HepG2 (cell line): ENCODE results near the gene TBC1D5. TPM values are rescaled to one million over a fixed set of nuclear protein-coding genes. Genes with fewer than 3 reads are reported as not detected.
A peak's percentile ranks its signal among the peaks of the same experiment; 100 is the strongest.

ENCODE experiments used
- ATAC-seq: fragments of 200-7000 bp; cut with Tn5 transposase; 3 replicates; pipeline ENCODE4 v1.9.1; 2020; ENCODE audit warnings: mild to moderate bottlenecking, moderate library complexity
- BruUV-seq: library from RNA; stranded (reverse); fragments of 400-500 nt; replicated peaks from 2 replicates; lab custom pipeline; 2021; lab: Mats Ljungman, UMichigan
- CTCF ChIA-PET: fragments of 300-600 bp; formaldehyde crosslinking; extraction: SDS; loops from one replicate; lab custom pipeline; 2021; ENCODE audit warnings: low total read pairs, inconsistent platforms, low intra/inter-chr PET ratio; lab: Yijun Ruan, JAX
- POLR2A ChIA-PET: fragments of 350-600 bp; sonication (Branson Sonifier 250); formaldehyde crosslinking; loops from one replicate; lab custom pipeline; 2020; ENCODE audit warnings: antibody characterized with exemption, inconsistent platforms; lab: Yijun Ruan, JAX
- DNase-seq: peaks from one replicate; pipeline ENCODE4 v3.0.0-alpha.2; 2015; ENCODE audit warnings: low spot score
- FAIRE-seq: peaks from 3 replicates; lab custom pipeline; 2011; peaks lifted over from hg19 to GRCh38; lab: Jason Lieb, UNC
- H2AFZ ChIP-seq: one replicate; pipeline ENCODE4 v1.6.1; 2011; ENCODE audit warnings: low read length, inconsistent platforms
- H3K27ac ChIP-seq: fragments of 300-600 bp; 3 replicates; pipeline ENCODE4 v1.8.0; 2011; ENCODE audit warnings: mixed run types, mild to moderate bottlenecking, mixed read lengths, low read length, inconsistent platforms; ENCODE audit not compliant: insufficient read depth; ENCODE audit errors: extremely low read length
- H3K27me3 ChIP-seq, 2 experiments: fragments of 200-600 bp in 1 of 2; 2 replicates in 1 of 2; 3 replicates in 1 of 2; pipeline versions ENCODE4 v1.6.0 to v1.8.0; 2011; ENCODE audit warnings: low read length in 2 of 2, mild to moderate bottlenecking in 2 of 2, moderate library complexity in 2 of 2, inconsistent platforms in 1 of 2; ENCODE audit not compliant: insufficient read depth in 2 of 2, control insufficient read depth in 1 of 2
- H3K36me3 ChIP-seq, 2 experiments: fragments of 200-600 bp in 1 of 2; replicated peaks in 1 of 2; 2 replicates in 1 of 2; 3 replicates in 1 of 2; pipeline versions ENCODE4 v1.5.1 to v1.8.0; 2011; ENCODE audit warnings: low read length in 2 of 2, inconsistent platforms in 1 of 2; ENCODE audit not compliant: insufficient read depth in 2 of 2, control insufficient read depth in 1 of 2
- H3K4me1 ChIP-seq: 2 replicates; pipeline ENCODE4 v1.5.1; 2012; ENCODE audit warnings: low read length, inconsistent platforms; ENCODE audit not compliant: insufficient read depth
- H3K4me2 ChIP-seq: 2 replicates; pipeline ENCODE4 v1.6.0; 2011; ENCODE audit warnings: low read depth, low read length, inconsistent platforms
- H3K4me3 ChIP-seq, 3 experiments: fragments of 200-600 bp in 1 of 3; sonication (generic), shearing (Covaris generic) in 1 of 3; replicated peaks in 1 of 3; 2 replicates each; pipeline ENCODE4 v1.5.1; 2011 to 2016; ENCODE audit warnings: low read length in 3 of 3, inconsistent platforms in 2 of 3, low read depth in 2 of 3, mild to moderate bottlenecking in 2 of 3, control low read depth in 1 of 3, mixed read lengths in 1 of 3; ENCODE audit not compliant: insufficient read depth in 1 of 3
- H3K79me2 ChIP-seq: one replicate; pipeline ENCODE4 v1.6.1; 2011; ENCODE audit warnings: low read length, inconsistent platforms; ENCODE audit not compliant: insufficient read depth
- H3K9ac ChIP-seq: 2 replicates; pipeline ENCODE4 v1.6.0; 2011; ENCODE audit warnings: mild to moderate bottlenecking, low read depth, low read length, inconsistent platforms; ENCODE audit not compliant: insufficient read depth
- H3K9me3 ChIP-seq: 2 replicates; pipeline ENCODE4 v1.5.1; 2012; ENCODE audit warnings: mild to moderate bottlenecking, low read length
- H4K20me1 ChIP-seq: 2 replicates; pipeline ENCODE4 v1.6.0; 2011; ENCODE audit warnings: inconsistent platforms, mild to moderate bottlenecking, low read length, moderate library complexity; ENCODE audit not compliant: insufficient read depth
- ARID2 ChIP-seq: sonication (generic); formaldehyde crosslinking; IDR thresholded peaks from 2 replicates; pipeline ENCODE4 v1.8.1; 2022; ENCODE audit warnings: mild to moderate bottlenecking, missing genetic modification reagents, borderline replicate concordance
- CBX2 ChIP-seq, 2 experiments: fragments of 200-600 bp in 1 of 2; sonication (generic); formaldehyde crosslinking in 1 of 2; IDR thresholded peaks; 2 replicates each; pipeline versions ENCODE4 v1.7.0 to v1.8.1; 2018 to 2022; ENCODE audit warnings: low read depth in 2 of 2, low read length in 1 of 2, mild to moderate bottlenecking in 1 of 2, missing genetic modification reagents in 1 of 2
- CEBPB ChIP-seq: IDR thresholded peaks from 2 replicates; pipeline ENCODE4 v1.6.1; 2011; ENCODE audit warnings: low read depth, low read length, improper control_type of control experiment, borderline replicate concordance
- EP300 ChIP-seq, 3 experiments: sonication (generic) in 1 of 3; formaldehyde crosslinking in 1 of 3; IDR thresholded peaks; 2 replicates each; pipeline versions ENCODE4 v1.5.1 to v1.6.1; 2011 to 2020; ENCODE audit warnings: low read depth in 2 of 3, low read length in 2 of 3, borderline replicate concordance in 1 of 3, improper control_type of control experiment in 1 of 3, mild to moderate bottlenecking in 1 of 3, missing genetic modification reagents in 1 of 3, moderate library complexity in 1 of 3
- FOXA1 ChIP-seq, 2 experiments: fragments of 450-650 bp in 1 of 2; sonication (generic) in 1 of 2; formaldehyde crosslinking in 1 of 2; IDR thresholded peaks; 2 replicates each; pipeline versions ENCODE4 v1.4.0 to v1.6.1; 2016 to 2020; ENCODE audit warnings: missing genetic modification reagents in 1 of 2
- FOXP1 ChIP-seq, 2 experiments: fragments of 450-650 bp in 1 of 2; IDR thresholded peaks; 2 replicates each; pipeline ENCODE4 v1.6.1; 2017 to 2018; ENCODE audit warnings: antibody characterized with exemption in 1 of 2
- GLMP ChIP-seq: sonication (generic); formaldehyde crosslinking; IDR thresholded peaks from 2 replicates; pipeline ENCODE4 v1.9.0; 2021; ENCODE audit warnings: missing genetic modification reagents, mild to moderate bottlenecking, borderline replicate concordance
- IRF2 ChIP-seq: IDR thresholded peaks from 2 replicates; pipeline ENCODE4 v1.6.1; 2018; ENCODE audit warnings: missing genetic modification reagents, missing compliant biosample characterization
- KDM2A ChIP-seq: sonication (generic); formaldehyde crosslinking; IDR thresholded peaks from 2 replicates; pipeline ENCODE4 v1.4.0; 2020; ENCODE audit warnings: low read depth, missing genetic modification reagents, borderline replicate concordance
- TARDBP ChIP-seq: sonication (generic); formaldehyde crosslinking; IDR thresholded peaks from 2 replicates; pipeline ENCODE4 v1.8.0; 2022; ENCODE audit warnings: mild to moderate bottlenecking, missing genetic modification reagents
- ZKSCAN1 ChIP-seq: fragments of 150-350 bp; IDR thresholded peaks from 2 replicates; pipeline ENCODE4 v1.6.1; 2014; ENCODE audit warnings: low read length
- ZNF550 ChIP-seq: sonication (generic); formaldehyde crosslinking; IDR thresholded peaks from 2 replicates; pipeline ENCODE4 v1.4.0; 2020; ENCODE audit warnings: mild to moderate bottlenecking, missing genetic modification reagents, borderline replicate concordance
- WGBS: methylation state at CpG from one replicate; pipeline ENCODE4 v1.1.6; 2017; ENCODE audit warnings: low lambda C conversion rate; 5-methylcytosine and 5-hydroxymethylcytosine counted together
- in situ Hi-C: cut with HindIII; loops from 2 replicates; pipeline ENCODE4 v1.10.0; 2017; ENCODE audit warnings: low pct_unique_long_range_greater_than_20kb; ENCODE audit not compliant: extremely low pct_ligation_motif_present
- intact Hi-C: fragments of 100-400 bp; cut with micrococcal nuclease; formaldehyde crosslinking; loops from one replicate; pipeline ENCODE4 v1.10.0; 2022; ENCODE audit not compliant: unreplicated experiment
- polyA plus RNA-seq, 8 experiments: library from polyadenylated mRNA; depleted of rRNA in 3 of 8; stranded (reverse) in 7 of 8; unstranded in 1 of 8; fragments of >200 nt; fragmentation: Illumina TruSeq in 4 of 8; extraction: Trizol in 4 of 8; gene quantifications; 2 replicates each; pipeline versions ENCODE4 v1.2.1 to v1.2.3, GENCODE V29; 2011 to 2016; ENCODE audit warnings: low read depth in 4 of 8, missing spikeins in 1 of 8, mixed read lengths in 1 of 8; ENCODE audit not compliant: insufficient read depth in 1 of 8
- total RNA-seq, 5 experiments: library from RNA; depleted of rRNA; stranded (reverse); fragments of >200 nt; fragmentation: Illumina TruSeq; extraction: Trizol; gene quantifications; 2 replicates each; pipeline ENCODE4 v1.2.3, GENCODE V29; 2016; ENCODE audit warnings: low read depth in 1 of 5
- TF ChIP-seq, protein P1 (sequence below): IDR thresholded peaks from 2 replicates; pipeline ENCODE4 v1.6.1; 2016; ENCODE audit warnings: low read depth
- TF ChIP-seq, protein P2 (sequence below): sonication (generic); formaldehyde crosslinking; IDR thresholded peaks from 2 replicates; pipeline ENCODE4 v1.4.0; 2020; ENCODE audit warnings: low read depth, mild to moderate bottlenecking, missing genetic modification reagents

Gene TBC1D5
- total and polyA plus RNA-seq, 2 of the 13 experiments (the other 11 are each of a cell fraction or from before 2014, with no cell fraction given) = 19.2 to 33.3 TPM

GRCh38 chr3:17420668-17421067 is 321.8 kb downstream of the TBC1D5 start:
- DNase-seq = peak; percentile 74
- peak; percentile 33; the same call in 1 of the 2 replicates for TF ChIP-seq TARDBP (CRISPR knock-in tag)
- TF ChIP-seq, protein P1, sequence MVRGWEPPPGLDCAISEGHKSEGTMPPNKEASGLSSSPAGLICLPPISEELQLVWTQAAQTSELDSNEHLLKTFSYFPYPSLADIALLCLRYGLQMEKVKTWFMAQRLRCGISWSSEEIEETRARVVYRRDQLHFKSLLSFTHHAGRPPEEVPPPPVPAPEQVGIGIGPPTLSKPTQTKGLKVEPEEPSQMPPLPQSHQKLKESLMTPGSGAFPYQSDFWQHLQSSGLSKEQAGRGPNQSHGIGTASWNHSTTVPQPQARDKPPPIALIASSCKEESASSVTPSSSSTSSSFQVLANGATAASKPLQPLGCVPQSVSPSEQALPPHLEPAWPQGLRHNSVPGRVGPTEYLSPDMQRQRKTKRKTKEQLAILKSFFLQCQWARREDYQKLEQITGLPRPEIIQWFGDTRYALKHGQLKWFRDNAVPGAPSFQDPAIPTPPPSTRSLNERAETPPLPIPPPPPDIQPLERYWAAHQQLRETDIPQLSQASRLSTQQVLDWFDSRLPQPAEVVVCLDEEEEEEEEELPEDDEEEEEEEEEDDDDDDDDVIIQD (CRISPR knock-in tag) = peak; percentile 87
- TF ChIP-seq FOXP1 (IDR thresholded peaks at IDR 0.05) = peak; percentile 71; the same call in 1 of the 2 replicates
- TF ChIP-seq FOXP1 (CRISPR knock-in tag; IDR thresholded peaks at IDR 0.05) = peak; percentile 97
- no peak for TF ChIP-seq ZKSCAN1
- TF ChIP-seq, protein P2, sequence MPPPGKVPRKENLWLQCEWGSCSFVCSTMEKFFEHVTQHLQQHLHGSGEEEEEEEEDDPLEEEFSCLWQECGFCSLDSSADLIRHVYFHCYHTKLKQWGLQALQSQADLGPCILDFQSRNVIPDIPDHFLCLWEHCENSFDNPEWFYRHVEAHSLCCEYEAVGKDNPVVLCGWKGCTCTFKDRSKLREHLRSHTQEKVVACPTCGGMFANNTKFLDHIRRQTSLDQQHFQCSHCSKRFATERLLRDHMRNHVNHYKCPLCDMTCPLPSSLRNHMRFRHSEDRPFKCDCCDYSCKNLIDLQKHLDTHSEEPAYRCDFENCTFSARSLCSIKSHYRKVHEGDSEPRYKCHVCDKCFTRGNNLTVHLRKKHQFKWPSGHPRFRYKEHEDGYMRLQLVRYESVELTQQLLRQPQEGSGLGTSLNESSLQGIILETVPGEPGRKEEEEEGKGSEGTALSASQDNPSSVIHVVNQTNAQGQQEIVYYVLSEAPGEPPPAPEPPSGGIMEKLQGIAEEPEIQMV (CRISPR knock-in tag) = no peak
- TF ChIP-seq ZNF550 (CRISPR knock-in tag) = no peak
- peak in 1 of 2 experiments; percentile 74; a peak in 1 of 4 replicates for TF ChIP-seq EP300 (IDR thresholded peaks at IDR 0.05; ENCODE audit: low read depth in 2 of 2, low read length in 2 of 2)
- no peak for TF ChIP-seq EP300 (CRISPR knock-in tag; IDR thresholded peaks at IDR 0.05; ENCODE audit: borderline replicate concordance)
- TF ChIP-seq KDM2A (CRISPR knock-in tag) = no peak
- no peak for TF ChIP-seq CBX2 (IDR thresholded peaks at IDR 0.05; ENCODE audit: low read depth, low read length)
- TF ChIP-seq CBX2 (CRISPR knock-in tag; IDR thresholded peaks at IDR 0.05; ENCODE audit: low read depth) = no peak
- no peak for TF ChIP-seq ARID2 (CRISPR knock-in tag)
- no peak for TF ChIP-seq GLMP (CRISPR knock-in tag)
- peak; percentile 89 for TF ChIP-seq FOXA1 (IDR thresholded peaks at IDR 0.05)
- peak; percentile 61; the same call in 1 of the 2 replicates for TF ChIP-seq FOXA1 (CRISPR knock-in tag; IDR thresholded peaks at IDR 0.05)
- no peak for TF ChIP-seq CEBPB
- TF ChIP-seq IRF2 (CRISPR knock-in tag) = no peak

More at GRCh38 chr3:17420668-17421067, 321.8 kb downstream of the TBC1D5 start:
- Histone ChIP-seq H3K4me3 (no peak overlapping the region), H2AFZ (no peak overlapping the region), H3K4me2 (no peak overlapping the region; the same call in 1 of the 2 replicates), H3K27me3 (no peaks in the 10 kb centered on the region), H3K4me1 (peaks cover 25% of the 10 kb centered on the region), H3K9me3 (no peaks in the 10 kb centered on the region), H3K36me3 (no peaks in the 10 kb centered on the region), H3K27ac (no peak overlapping the region), H3K79me2 (no peaks in the 10 kb centered on the region), H3K9ac (no peak overlapping the region), H4K20me1 (no peaks in the 10 kb centered on the region)
- 11% methylated on average over 1 of the region's 1 CpG for WGBS
- ChIA-PET POLR2A (interaction anchor here (0.6 kb wide), 1 partner anchor 16 kb away, joined by 3 read pairs; no protein-coding TSS in a partner anchor), CTCF (no interaction called here)
- peak; percentile 26 for FAIRE-seq
- intact Hi-C loops = no loop called here
- in situ Hi-C loops = no loop called here
- ATAC-seq = peak; percentile 100
- no TSS peak for BruUV-seq
